Stimulated activated CD8-positive, alpha-beta memory T cell treated with anti-CD3 and anti-CD28 coated beads, Interleukin-12 subunit alpha, Interleukin-12 subunit beta, amount 100 ng/mL, for 4 hours (primary cell): ENCODE data around the gene PSMF1.

ENCODE experiments used
- DNase-seq: peaks from one replicate; pipeline ENCODE4 v3.0.0-alpha.2; 2020; ENCODE audit warnings: low read depth

The PSMF1 gene, protein sequence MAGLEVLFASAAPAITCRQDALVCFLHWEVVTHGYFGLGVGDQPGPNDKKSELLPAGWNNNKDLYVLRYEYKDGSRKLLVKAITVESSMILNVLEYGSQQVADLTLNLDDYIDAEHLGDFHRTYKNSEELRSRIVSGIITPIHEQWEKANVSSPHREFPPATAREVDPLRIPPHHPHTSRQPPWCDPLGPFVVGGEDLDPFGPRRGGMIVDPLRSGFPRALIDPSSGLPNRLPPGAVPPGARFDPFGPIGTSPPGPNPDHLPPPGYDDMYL

DNA sequence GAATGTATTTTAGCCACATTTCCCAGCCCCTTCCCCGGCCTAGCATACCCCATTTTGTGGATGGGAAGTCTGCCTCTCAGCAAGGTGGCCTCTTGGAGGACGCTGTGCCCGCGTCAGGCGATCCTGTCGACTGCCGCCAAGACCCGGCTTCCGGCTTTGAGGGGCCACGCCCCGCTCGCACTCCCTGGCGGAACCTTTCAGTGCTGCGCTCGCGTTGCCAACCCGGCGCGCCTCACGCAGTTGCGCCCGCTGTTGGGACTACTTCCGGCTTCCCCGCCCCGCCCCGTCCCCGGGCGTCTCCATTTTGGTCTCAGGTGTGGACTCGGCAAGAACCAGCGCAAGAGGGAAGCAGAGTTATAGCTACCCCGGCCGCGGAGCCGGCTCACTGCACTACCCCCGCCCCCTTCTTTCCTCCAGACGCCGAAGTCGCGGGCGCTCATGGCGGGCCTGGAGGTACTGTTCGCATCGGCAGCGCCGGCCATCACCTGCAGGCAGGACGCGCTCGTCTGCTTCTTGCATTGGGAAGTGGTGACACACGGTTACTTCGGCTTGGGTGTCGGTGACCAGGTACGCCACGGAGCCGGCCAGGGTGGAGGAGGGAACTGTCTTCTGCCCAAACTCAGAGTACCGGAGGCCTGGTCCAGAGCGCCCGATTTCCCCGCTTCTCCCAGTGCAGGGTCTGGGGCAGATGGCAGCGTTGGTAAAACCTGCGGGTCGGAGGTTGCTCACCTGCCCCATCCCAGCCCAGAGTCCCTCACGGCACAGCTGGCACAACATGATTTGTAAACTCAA is at the start of gene PSMF1:
Gene PSMF1, plus strand, starts transcription at position 267 of the 792 bp plus-strand sequence. Its CDS starts 172 bp downstream, at position 439.
- DNase-seq: peak; percentile 92

DNA sequence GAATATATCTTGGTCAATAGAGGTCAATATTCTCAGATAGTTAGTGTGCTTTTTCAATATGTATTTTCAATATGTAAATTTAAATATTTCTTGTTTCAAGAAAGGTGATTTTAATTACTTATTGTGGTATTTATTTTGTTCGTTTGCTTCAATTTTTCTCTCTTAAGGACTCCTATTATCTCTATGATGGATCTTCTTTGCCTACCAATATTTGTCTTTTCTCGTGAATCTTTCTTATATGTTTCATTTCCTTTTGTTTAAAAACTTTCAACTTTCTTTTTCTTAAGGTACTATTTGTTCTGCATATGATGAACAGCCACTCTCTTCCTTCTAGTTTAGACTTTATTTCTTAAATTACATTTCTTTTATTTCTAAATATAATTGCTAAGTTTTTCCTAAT is 46.1 kb upstream of the PSMF1 start:
- DNase-seq: no peak

DNA sequence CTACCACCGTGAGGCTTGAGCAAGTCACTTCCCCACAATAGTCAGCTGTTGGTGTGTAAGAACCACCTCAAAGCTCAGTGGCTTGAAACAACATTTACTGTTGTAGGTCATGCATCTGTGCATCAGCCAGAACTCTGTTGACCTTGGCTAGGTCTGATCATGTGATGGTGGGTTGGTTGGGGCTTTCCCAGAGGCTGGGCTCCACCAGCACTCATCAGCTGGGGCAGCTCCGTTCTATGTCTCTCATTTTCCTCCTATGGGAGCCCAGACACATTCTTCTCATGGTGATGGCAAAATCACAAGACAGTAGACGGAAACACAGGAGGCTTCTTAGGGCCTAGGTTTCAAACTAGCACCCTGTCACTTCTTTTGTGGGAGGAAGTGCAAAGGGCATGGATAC is 42.8 kb upstream of the PSMF1 start:
- no peak for DNase-seq

DNA sequence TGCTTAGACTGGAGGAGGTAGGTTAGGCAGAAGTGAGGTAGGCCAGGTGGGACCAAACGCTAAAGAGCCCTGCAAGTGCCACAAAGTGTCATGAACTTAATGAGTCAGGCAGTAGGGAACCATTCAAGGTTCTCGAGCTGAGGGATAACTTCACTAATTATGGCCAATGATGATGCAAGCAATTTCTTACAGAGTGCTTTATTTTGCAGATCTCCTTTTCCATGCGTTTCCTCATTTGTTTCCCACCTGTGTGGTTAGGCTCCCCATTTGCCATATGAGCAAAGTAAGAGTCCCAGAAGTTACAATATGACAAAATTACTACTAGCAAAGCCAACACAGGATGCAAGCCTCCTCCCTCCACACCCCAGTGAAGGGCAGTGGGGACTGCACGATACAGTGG is 36.5 kb upstream of the PSMF1 start:
- no peak for DNase-seq

DNA sequence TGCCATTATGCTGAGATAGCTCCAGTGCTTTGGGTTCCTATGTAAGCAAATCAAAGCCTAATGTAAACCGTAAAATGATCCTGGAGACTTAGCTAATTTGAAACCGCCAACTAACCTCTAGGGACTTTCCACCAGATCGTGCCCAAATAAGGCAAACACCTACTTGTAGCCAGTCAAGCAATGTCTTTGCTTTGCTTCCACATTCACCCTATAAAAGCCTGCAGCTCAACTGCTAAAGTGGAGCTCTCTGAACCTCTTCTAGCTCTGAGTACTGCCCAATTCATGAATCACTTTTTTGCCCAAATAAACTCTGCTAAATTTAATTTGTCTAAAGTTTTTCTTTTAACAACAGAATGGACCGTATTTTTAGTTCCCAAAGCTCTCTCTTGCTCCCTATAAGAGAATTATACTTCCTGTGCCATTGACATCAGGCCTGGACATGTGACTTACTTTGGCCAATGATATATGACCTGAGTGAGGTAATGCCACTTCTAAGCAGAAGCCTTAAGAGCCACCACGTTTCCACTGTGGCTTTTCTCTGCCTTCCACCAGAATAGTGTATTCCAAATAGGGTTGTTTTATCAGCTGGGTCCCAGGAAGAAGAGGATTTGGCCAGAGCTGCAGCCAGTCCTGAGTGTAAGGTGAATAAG is 34.8 kb upstream of the PSMF1 start:
- no peak for DNase-seq

DNA sequence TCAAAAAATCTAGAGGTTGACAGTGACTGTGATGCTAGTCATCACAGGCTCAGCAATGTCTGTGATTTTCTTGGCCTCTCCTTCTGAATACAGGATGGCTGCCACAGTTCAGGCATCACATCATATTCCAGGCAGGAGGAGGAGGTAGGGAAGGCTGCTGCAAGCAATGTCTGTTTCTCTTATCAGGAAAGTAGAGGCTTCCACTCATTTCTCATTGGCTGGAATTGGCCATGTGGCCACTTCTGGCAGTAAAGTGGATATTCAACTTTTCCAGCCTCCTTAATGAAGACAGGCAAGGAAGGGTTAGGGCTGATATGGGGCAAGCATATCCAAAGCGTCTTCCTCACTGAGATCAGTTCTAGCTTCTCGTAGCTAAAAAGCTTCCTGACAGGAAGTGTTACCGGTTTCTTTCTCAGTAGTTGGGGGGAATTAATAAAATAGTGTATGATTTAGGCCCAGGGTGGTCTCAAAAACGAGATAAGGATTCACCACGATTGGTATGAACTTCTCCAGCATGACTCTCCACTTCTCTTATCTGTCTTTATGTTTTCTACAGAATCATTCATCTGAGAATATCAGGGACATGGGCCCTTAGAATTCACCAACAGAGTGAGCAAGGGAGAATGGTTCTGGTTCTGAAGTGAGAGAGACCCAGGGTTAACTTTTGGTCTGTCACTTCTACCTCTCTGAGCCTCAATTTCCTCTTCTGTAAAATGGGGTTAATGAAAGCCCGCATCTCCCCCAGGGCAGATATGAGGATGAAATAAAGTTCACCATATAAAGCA is 32.7 kb upstream of the PSMF1 start:
- DNase-seq: no peak

DNA sequence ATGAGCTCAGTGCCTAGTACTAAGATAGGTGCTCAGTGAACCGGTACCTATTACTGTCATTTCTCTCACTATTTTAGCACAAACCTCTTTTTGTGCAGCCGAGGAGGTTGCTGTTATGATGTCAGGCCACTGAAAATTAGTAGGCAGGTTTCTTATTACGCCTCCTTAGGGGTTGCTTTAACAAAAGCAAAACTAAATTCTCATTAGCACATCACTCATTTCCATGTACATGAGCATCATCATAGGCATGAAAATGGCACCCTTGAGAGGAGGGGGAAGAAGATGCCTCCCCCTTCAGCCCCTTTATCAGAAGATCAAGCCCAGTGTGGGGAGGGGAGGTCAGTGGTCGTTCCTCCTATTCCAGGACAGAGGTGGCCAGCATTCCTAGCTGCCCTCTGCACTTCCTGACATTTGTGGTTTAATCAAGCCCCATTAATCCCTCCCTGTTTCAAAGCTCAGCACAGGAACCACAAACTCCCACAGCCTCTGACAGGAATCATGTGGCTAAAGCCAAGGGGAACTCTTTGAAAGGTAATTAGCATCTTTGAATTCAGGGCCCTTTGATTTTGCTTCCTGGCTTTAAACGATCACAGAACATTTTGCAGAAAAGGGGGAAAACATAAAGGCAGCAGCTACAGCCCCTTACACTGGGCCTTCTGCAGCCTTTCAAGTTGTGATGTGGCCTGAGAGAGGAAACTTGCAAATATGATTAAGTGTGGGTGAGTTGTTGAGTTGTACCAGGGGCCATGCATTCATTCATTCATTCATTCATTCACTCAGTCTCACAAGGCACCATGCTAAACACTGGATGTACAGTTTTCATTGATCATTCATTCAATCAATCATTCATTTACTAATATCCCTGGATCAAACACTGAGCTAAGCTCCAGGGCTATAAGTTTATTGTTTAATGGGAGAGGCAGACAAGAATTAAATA is 31.9 kb upstream of the PSMF1 start:
- no peak for DNase-seq

DNA sequence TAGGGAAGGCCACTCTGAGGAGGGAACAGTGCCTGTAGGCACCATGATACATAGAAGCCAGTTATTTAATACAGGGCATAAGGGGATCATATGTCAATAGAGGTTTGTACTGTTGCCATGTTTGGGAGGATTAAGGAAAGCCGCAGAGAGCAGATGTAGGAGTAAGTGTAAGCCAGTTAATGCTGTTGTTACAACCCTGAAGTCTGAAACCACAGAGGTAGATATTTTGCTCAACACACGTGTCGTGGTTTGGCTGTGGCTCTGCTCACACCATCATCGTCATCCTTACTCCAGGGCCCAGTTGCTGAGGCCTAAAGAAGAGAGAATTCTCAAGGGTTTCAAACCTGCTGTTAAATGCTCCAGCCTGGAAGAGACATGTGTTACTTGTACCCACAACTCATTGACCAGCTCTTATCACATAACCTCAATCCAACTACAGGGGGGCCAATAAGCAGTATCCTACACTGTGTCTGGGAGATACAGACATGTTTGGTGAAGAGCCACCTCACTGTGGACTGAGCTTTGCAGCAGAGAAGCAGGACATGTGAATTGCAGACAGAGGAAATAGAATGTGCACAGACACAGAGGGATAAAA is 31.0 kb upstream of the PSMF1 start:
- no peak for DNase-seq

DNA sequence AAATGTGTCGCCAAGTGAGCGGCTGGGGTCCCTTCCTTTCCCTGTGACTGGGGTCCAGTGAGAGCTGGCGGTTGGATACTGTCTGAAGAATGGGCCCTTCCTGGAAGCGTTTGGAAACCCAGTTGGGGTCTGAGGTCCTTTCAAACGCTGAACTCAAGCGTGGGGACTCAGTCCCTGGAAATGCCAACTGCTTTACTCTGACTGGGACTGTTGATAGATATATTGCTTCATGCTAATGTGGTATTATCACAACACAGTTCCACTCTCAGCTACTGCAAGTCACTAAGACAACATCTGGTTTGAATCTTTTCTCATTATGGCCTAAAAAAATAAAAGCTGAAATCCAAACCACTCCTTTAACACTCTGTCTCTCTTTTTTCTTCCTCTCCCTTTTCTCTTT is 23.7 kb upstream of the PSMF1 start:
- DNase-seq: no peak

DNA sequence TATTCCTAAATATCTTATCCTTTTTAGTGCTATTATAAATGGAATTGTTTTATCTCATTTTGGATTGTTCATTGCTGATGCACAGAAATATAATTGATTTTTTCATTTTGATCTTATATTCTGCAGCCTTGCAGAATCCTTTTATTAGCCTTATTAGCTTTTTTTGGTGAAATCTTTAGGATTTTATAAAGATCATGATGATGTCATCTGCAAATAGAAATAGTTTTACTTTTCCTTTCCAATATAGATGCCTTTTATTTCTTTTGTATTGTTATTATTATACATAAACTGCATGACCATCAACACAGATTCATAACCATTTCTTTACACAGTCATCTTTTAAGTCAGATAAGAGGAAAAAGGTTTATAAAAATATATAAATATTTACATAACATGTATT is 16.9 kb upstream of the PSMF1 start:
- DNase-seq: no peak

DNA sequence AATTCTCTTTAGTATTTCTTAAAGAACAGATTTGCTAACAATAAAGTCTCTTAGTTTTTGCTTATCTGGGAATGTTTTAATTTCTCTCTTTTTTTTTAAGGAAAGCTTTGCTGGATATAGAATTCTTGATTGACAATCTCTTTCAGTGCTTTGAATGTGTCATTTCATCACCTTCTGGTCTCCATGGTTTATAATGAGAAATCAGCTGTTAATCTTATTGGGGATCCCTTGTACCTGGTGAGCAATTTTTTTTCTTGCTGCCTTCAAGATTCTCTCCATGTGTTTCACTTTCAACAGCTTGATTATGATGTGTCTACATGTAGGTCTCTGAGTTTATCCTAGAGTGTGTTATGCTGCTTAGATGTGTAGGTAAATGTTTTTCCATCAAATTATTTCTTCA is 16.4 kb upstream of the PSMF1 start:
- no peak for DNase-seq

DNA sequence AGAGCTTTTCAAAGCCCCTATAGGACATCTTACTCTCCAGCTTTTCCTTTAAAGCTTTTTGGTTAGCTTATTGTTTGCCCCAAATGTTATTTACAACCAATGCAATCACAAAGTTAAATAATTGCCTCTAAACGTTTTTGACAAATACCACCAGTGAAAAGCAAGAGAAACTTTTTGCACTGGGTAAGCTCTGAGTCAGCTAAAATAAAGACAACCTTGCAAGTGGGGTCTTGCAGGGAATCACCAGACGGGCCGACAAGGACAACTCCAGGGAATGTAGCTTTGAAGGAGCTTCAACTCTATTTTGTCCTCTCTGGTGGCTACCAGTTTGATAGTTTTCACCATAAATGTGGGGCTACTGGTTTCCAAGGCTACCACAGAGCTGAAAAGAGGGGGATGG is 14.7 kb upstream of the PSMF1 start:
- no peak for DNase-seq

DNA sequence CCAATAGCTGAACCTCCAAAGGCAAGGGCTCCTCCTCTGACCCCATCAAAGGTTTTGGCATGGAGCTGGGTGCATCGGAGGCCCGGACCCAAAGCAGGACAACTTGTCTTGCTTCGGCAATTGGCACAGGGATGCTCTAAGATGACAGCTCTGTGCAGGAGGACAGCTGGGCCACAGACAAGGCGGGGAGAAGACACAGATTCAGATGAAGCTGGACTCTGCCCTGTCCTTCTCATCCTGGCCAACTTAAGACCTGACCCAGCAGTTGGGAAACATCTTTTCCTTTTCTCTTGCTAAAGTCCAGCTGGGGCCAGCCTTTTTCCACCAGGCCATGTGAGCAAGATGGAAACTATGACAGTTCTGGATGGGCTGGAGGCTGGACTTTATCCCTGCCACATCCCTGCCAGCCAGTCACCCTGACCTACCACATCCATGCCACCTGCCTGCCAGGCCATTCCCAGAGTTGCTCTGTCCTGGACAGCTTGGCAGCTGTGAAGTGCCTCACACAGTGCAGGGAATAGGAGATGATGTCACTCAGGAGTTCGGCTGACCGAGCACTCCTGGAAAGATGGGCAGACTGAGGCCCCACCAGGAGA is 12.7 kb upstream of the PSMF1 start:
- DNase-seq: no peak

DNA sequence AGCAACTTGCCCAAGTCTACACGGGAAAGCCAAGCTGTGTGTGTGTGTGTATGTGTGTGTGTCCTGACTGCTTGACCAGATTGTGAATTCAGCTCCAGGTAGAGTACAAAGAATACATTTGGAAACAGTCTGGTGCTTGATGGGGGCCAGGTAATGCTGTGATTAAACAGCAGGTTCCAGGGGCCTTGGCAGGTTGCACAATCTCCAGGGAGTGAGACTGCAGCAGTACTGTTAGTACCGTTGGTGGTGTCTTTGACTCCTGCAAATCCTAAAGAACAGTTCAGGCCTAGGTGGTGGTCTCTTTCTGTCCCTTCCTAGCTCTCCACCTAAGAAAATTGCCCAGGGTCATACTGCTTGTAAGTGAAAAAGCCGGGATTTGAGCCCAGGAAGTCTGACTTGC is 11.2 kb upstream of the PSMF1 start:
- no peak for DNase-seq

DNA sequence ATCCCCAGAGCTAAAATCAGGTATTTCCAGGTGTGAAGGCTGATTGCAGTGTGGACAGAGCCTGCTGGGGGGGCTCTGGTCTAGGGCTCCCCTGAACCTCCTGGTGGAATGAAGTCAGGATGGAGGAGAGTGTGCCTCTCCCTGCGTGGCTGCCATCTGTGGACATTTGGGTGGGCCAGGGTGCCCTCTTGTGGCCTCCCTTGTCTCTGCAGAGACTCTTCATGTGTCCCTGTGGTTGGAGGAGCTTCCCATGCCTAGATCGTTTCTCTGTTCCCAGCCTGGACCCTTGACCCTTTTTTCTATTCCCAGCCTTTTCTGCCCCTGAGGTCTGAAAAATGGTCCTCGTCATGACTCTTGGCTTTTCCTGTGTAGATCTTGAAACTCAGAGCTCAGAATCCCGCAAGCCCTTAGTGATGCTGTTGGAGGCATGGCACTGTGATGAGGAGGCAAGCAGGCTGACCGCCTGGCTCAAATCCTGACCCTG is 9.9 kb upstream of the PSMF1 start:
- DNase-seq: peak; percentile 6

DNA sequence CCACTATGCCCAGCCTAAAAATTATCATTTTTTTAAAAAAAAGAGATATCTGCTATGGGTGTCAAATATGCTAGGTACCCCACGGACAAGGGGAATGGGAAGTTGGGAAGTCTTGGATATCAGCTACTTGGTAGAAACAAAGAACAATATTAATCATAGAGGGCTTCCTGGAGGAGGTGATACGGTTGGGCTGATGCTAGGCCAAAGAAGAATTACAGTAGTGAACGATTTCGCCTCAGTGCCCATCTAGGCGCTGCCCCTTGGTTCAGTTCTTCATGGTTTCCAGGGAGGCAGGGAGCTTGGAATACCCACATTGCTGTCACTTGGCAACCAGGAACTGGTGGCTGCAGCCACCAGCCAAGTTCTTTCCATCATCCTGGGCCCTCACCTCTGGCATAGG is 5.5 kb upstream of the PSMF1 start:
- DNase-seq: no peak

DNA sequence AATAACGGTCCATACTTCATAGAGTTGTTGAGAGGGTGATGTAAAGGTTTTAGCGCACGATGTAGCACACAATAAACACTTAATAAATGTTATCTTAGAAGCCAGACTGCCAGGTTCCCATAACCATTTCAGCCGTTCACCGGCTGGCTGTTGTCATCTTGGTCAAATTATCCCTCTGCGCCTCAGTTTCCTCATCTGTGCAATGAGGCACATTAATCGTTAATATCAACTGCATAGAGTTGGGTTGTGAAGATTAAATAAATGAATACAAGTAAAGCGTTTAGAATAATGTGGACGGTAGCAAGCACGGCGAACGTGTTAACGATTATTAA is 432 bp upstream of the PSMF1 start:
- DNase-seq: no peak

DNA sequence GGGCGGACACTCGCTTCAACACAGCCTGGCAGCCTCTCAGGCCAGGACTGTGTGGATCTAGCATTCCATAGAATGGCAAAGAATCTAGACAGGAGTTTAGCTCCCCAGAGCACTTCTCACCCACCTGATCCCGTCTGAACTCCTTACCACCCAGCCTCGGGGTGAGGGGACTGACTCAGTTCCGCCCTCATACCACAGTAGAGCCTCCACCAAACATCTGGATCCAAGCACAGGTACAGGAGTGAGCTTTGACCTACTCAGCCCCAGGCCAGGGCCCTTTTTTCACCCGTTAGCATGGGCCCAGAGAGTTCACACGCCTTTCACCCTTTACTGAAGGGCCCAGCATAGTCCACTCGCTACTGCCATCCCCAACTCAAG is 715 bp downstream of the PSMF1 start:
- DNase-seq: no peak

DNA sequence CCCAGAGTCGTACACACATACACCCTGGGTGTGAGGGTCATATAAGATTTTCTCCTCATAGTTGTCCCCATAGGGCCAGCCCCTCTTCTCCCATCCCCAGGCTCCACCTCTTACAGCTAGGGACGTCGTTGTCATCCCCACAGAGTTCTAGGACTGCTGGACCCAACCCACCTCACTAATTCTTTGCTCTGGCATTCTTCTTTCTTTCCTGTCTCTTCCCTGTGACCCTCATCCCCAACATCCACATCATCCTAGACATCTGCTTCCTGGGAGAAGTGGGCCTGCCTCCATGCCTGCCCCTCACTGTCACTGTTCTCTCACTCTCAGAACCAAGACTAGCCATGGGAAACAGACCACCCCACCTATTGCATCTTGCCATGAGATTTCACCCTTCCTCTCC is 1.1 kb downstream of the PSMF1 start:
- DNase-seq: no peak

DNA sequence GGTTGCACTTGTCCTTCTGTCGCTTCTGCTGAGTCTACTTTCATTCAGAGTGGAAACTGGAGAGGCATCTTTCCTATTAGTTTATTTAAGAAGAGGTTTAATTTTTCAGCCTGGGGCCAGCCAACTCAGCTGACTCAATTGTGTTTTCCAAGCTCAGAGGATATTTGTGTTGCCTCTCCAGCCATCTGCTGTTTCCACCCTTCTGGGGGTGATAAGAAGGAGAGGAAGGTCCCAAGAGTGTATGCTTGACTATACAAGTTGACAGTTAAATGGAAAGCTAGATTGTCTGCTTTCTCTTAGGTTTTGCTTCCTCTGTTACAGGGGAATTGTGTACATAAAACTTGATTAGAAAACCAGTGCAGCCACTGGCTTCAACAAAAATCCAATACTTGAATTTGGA is 3.0 kb downstream of the PSMF1 start:
- no peak for DNase-seq
